Stimulated activated CD4-positive, alpha-beta T cell treated with anti-CD3 and anti-CD28 coated beads, TNF-alpha, amount 100 ng/mL, for 48 hours (primary cell): Measurements from ENCODE around the gene ACYP1.

ENCODE experiments used
- DNase-seq, 3 donors: peaks; one replicate each; pipeline ENCODE4 v3.0.0-alpha.2; 2020; ENCODE audit warnings: low read depth in 3 of 3

The ACYP1 gene

GRCh38 chr14:75040959-75041358 is 22.9 kb downstream of the ACYP1 start:
- no peak for DNase-seq

- no peak for DNase-seq
These were observed 23.3 kb downstream of the ACYP1 start for GRCh38 chr14:75040507-75040906.

- DNase-seq = no peak
These were observed 30.9 kb downstream of the ACYP1 start for GRCh38 chr14:75032939-75033338.

- no peak for DNase-seq
These were observed 33.7 kb downstream of the ACYP1 start for GRCh38 chr14:75030147-75030546.

GRCh38 chr14:75025876-75026275 is 37.9 kb downstream of the ACYP1 start:
- no peak for DNase-seq

- no peak for DNase-seq
These were observed 38.7 kb downstream of the ACYP1 start for GRCh38 chr14:75025082-75025481.

GRCh38 chr14:75023108-75023507 is 40.7 kb downstream of the ACYP1 start:
- no peak for DNase-seq

GRCh38 chr14:75022655-75023054 is 41.2 kb downstream of the ACYP1 start:
- DNase-seq = no peak

GRCh38 chr14:75018694-75019093 is 45.1 kb downstream of the ACYP1 start:
- no peak for DNase-seq

- no peak for DNase-seq
These were observed 47.0 kb downstream of the ACYP1 start for GRCh38 chr14:75016815-75017214.

- DNase-seq = no peak
These were observed 48.3 kb downstream of the ACYP1 start for GRCh38 chr14:75015496-75015895.

GRCh38 chr14:75013290-75013689 is 50.5 kb downstream of the ACYP1 start:
- no peak for DNase-seq

- no peak for DNase-seq
These were observed 52.3 kb downstream of the ACYP1 start for GRCh38 chr14:75011356-75011994.

GRCh38 chr14:75010472-75011093 is 53.2 kb downstream of the ACYP1 start:
- no peak for DNase-seq

- no peak for DNase-seq
These were observed 54.6 kb downstream of the ACYP1 start for GRCh38 chr14:75009176-75009575.

GRCh38 chr14:75005357-75005756 is 58.5 kb downstream of the ACYP1 start:
- no peak for DNase-seq

GRCh38 chr14:75003250-75004027 is 60.4 kb downstream of the ACYP1 start:
- no peak for DNase-seq
